ENCODE measurements around the gene CXCL8.

The CXCL8 gene

DNA sequence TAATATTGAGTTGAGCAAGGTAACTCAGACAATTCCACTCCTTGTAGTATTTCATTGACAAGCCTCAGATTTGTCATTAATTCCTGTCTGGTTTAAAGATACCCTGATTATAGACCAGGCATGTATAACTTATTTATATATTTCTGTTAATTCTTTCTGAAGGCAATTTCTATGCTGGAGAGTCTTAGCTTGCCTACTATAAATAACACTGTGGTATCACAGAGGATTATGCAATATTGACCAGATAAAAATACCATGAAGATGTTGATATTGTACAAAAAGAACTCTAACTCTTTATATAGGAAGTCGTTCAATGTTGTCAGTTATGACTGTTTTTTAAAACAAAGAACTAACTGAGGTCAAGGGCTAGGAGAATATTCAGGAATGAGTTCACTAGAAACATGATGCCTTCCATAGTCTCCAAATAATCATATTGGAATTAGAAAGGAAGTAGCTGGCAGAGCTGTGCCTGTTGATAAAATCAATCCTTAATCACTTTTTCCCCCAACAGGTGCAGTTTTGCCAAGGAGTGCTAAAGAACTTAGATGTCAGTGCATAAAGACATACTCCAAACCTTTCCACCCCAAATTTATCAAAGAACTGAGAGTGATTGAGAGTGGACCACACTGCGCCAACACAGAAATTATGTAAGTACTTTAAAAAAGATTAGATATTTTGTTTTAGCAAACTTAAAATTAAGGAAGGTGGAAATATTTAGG, 821 bp downstream of the CXCL8 start:
- TF ChIP-seq, protein P1, sequence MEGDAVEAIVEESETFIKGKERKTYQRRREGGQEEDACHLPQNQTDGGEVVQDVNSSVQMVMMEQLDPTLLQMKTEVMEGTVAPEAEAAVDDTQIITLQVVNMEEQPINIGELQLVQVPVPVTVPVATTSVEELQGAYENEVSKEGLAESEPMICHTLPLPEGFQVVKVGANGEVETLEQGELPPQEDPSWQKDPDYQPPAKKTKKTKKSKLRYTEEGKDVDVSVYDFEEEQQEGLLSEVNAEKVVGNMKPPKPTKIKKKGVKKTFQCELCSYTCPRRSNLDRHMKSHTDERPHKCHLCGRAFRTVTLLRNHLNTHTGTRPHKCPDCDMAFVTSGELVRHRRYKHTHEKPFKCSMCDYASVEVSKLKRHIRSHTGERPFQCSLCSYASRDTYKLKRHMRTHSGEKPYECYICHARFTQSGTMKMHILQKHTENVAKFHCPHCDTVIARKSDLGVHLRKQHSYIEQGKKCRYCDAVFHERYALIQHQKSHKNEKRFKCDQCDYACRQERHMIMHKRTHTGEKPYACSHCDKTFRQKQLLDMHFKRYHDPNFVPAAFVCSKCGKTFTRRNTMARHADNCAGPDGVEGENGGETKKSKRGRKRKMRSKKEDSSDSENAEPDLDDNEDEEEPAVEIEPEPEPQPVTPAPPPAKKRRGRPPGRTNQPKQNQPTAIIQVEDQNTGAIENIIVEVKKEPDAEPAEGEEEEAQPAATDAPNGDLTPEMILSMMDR (IDR thresholded peaks at IDR 0.05), result no peak
- H3K27ac ChIP-seq, result no peak overlapping the region

DNA sequence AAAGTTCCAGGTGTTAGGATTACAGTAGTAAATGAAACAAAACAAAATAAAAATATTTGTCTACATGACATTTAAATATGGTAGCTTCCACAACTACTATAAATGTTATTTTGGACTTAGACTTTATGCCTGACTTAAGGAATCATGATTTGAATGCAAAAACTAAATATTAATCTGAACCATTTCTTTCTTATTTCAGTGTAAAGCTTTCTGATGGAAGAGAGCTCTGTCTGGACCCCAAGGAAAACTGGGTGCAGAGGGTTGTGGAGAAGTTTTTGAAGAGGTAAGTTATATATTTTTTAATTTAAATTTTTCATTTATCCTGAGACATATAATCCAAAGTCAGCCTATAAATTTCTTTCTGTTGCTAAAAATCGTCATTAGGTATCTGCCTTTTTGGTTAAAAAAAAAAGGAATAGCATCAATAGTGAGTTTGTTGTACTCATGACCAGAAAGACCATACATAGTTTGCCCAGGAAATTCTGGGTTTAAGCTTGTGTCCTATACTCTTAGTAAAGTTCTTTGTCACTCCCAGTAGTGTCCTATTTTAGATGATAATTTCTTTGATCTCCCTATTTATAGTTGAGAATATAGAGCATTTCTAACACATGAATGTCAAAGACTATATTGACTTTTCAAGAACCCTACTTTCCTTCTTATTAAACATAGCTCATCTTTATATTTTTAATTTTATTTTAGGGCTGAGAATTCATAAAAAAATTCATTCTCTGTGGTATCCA, 1.6 kb downstream of the CXCL8 start:
- Histone ChIP-seq H3K27me3 (ENCODE audit: control insufficient read depth, insufficient read depth, low read length) (no peaks in the 10 kb centered on the region), H3K9ac (no peak overlapping the region), H3K4me3 (ENCODE audit: low read depth, low read length) (no peak overlapping the region), H3K9me3 (ENCODE audit: control insufficient read depth, low read length) (no peaks in the 10 kb centered on the region), H3K4me2 (ENCODE audit: low read length) (no peak overlapping the region), H3K27ac (no peak overlapping the region), H2AFZ (no peak overlapping the region), H3K79me2 (no peaks in the 10 kb centered on the region), H3K4me1 (no peaks in the 10 kb centered on the region), H3K36me3 (ENCODE audit: control insufficient read depth, insufficient read depth, low read length) (no peaks in the 10 kb centered on the region)
- TF ChIP-seq, protein P1 (IDR thresholded peaks at IDR 0.05), result no peak

More for the DNA sequence above, 821 bp downstream of the CXCL8 start:
- Histone ChIP-seq H3K4me3 (ENCODE audit: low read depth, low read length) (no peak overlapping the region), H3K9ac (no peak overlapping the region), H2AFZ (no peak overlapping the region), H3K4me2 (ENCODE audit: low read length) (no peak overlapping the region), H3K27me3 (ENCODE audit: control insufficient read depth, insufficient read depth, low read length) (no peaks in the 10 kb centered on the region), H3K79me2 (no peaks in the 10 kb centered on the region), H3K36me3 (ENCODE audit: control insufficient read depth, insufficient read depth, low read length) (no peaks in the 10 kb centered on the region), H3K9me3 (ENCODE audit: control insufficient read depth, low read length) (no peaks in the 10 kb centered on the region), H3K4me1 (no peaks in the 10 kb centered on the region)

DNA sequence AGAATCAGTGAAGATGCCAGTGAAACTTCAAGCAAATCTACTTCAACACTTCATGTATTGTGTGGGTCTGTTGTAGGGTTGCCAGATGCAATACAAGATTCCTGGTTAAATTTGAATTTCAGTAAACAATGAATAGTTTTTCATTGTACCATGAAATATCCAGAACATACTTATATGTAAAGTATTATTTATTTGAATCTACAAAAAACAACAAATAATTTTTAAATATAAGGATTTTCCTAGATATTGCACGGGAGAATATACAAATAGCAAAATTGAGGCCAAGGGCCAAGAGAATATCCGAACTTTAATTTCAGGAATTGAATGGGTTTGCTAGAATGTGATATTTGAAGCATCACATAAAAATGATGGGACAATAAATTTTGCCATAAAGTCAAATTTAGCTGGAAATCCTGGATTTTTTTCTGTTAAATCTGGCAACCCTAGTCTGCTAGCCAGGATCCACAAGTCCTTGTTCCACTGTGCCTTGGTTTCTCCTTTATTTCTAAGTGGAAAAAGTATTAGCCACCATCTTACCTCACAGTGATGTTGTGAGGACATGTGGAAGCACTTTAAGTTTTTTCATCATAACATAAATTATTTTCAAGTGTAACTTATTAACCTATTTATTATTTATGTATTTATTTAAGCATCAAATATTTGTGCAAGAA, 2.3 kb downstream of the CXCL8 start:
- Histone ChIP-seq H3K9ac (no peak overlapping the region), H3K4me3 (ENCODE audit: low read depth, low read length) (no peak overlapping the region), H3K4me1 (no peaks in the 10 kb centered on the region), H3K79me2 (no peaks in the 10 kb centered on the region), H3K27ac (no peak overlapping the region), H3K9me3 (ENCODE audit: control insufficient read depth, low read length) (no peaks in the 10 kb centered on the region), H3K27me3 (ENCODE audit: control insufficient read depth, insufficient read depth, low read length) (no peaks in the 10 kb centered on the region), H2AFZ (no peak overlapping the region), H3K4me2 (ENCODE audit: low read length) (no peak overlapping the region), H3K36me3 (ENCODE audit: control insufficient read depth, insufficient read depth, low read length) (no peaks in the 10 kb centered on the region)
- TF ChIP-seq, protein P1 (IDR thresholded peaks at IDR 0.05), result no peak

DNA sequence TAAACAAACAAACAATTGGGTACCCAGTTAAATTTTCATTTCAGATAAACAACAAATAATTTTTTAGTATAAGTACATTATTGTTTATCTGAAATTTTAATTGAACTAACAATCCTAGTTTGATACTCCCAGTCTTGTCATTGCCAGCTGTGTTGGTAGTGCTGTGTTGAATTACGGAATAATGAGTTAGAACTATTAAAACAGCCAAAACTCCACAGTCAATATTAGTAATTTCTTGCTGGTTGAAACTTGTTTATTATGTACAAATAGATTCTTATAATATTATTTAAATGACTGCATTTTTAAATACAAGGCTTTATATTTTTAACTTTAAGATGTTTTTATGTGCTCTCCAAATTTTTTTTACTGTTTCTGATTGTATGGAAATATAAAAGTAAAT, 2.9 kb downstream of the CXCL8 start:
- H3K36me3 ChIP-seq (ENCODE audit: control insufficient read depth, insufficient read depth, low read length), result no peaks in the 10 kb centered on the region
- no peak overlapping the region for H3K27ac ChIP-seq
- H3K4me1 ChIP-seq, result no peaks in the 10 kb centered on the region
- no peaks in the 10 kb centered on the region for H3K27me3 ChIP-seq (ENCODE audit: control insufficient read depth, insufficient read depth, low read length)
- TF ChIP-seq, protein P1 (IDR thresholded peaks at IDR 0.05), result no peak
- H3K4me3 ChIP-seq (ENCODE audit: low read depth, low read length), result no peak overlapping the region
- H3K79me2 ChIP-seq, result no peaks in the 10 kb centered on the region
- H2AFZ ChIP-seq, result no peak overlapping the region
- no peaks in the 10 kb centered on the region for H3K9me3 ChIP-seq (ENCODE audit: control insufficient read depth, low read length)
- no peak overlapping the region for H3K9ac ChIP-seq
- H3K4me2 ChIP-seq (ENCODE audit: low read length), result no peak overlapping the region

All from parathyroid adenoma (tissue), 2 donors.